DMS79 treated with DMSO at 0.1 percent for 48 hours (cell line): ENCODE data around the gene GNAO1.

ENCODE experiments used
- DNase-seq: peaks from one replicate; lab custom pipeline; 2025; lab: John Stamatoyannopoulos, UW

Gene GNAO1

DNA sequence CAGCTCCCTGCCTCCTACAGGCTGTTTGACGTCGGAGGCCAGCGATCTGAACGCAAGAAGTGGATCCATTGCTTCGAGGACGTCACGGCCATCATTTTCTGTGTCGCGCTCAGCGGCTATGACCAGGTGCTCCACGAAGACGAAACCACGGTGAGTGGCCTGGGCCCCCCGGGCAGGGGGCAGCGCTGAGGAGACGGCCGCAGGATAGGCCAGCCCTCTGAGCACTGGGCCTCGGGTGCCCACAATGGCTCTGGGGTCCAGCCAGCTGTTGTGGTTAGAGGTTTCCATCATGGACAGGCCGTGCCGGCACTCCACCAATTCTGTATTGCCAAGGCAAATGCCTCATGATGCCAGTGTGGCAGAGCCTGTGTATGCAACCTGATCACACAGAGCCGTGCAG, 145.4 kb downstream of the GNAO1 start:
- no peak for DNase-seq

DNA sequence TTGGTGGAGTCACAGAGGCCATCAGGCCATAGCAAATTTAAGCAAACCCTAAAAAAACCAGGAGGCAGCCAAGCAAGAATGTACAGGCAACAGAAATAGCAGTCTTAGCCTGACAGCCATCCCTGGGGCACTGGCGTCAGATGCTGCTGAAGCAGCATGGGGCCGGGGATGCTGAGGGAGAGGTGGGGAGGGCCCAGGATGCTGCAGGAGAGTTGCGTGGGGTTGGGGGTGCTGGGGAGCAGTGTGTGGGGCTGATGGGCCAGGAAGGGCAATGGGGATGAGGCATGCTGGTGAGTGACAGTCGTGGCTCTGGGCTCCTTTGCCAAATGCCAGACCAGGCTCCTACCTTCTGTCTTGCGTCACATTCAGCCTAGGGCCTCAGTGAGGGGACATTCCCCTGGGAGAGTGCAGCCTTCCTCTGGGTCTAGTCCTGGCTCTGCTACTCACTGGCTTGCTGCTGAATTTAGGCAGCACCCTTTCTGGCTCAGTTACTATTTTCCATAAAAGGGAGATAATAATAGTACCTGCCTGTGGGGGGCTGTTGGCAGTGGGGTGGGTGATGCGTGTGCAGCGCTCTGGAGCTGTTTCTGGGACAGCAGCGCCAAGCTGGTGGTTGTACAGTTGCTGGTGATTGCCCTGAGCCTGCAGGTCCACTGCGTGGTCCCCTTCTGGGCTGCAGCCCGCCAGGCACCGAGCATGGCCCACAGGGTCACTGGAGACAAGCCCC, 146.0 kb downstream of the GNAO1 start:
- no peak for DNase-seq

- no peak for DNase-seq
These were observed 146.6 kb downstream of the GNAO1 start for GRCh38 chr16:56337858-56338325.

GRCh38 chr16:56338566-56339318, 147.5 kb downstream of the GNAO1 start:
- no peak for DNase-seq

DNA sequence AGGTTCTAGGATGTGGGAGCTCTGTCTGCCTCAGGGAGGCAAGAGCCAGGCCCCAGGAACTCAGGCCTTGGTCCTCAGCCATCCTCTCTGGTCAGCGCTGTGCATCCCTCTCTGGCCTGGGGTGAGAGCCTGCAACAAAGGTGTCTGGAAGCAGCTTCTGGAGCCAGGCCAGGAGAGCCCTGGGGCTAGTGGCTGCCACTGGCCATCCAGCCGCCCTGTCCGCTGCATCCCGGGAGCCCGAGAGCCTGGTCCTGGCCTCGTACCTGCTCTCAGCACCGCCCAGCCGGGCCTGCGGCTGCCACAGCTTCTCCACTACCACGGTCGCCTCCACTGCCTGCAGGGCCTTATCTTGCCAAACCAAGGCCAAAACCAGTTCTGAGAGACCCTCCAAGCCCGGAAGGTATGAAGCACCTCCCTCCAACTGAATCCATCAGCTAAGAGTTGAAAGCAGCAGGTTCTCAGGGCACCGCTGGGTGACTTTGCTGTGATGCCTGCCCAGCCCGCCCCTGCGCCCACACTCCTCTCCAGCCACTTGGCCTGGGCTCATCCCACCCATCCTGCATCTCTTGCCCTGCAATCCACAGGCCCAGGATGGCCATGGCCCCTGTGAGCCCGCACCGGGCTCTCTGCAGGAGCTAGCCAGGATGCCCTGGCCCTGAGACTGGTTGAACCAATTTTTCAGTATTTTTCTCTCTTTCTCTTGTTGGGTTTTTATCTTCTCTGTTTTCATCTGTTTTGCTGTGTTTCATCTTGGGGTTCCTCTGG, 148.3 kb downstream of the GNAO1 start:
- no peak for DNase-seq

DNA sequence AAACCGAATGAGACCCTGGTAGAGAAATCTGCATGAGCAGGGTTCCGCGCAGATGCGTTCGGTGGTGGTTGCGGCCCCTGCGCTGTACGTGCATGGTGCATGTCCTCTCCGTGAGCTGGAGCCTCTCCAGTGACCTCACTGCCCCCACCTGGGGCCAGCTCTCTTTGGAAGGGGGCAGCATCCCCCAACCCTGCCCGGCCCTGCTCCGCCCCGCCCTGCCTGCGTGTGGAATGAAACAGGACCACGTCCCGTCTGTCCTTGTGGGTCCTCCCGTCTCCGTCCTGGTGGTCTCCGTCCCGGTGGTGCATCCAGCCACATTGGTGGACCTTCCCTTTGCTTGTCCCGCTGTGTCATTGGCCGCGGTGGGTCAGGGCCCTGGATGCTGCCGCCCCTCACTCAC, 149.1 kb downstream of the GNAO1 start:
- DNase-seq = no peak

GRCh38 chr16:56340864-56341365, 149.6 kb downstream of the GNAO1 start:
- DNase-seq = no peak

DNA sequence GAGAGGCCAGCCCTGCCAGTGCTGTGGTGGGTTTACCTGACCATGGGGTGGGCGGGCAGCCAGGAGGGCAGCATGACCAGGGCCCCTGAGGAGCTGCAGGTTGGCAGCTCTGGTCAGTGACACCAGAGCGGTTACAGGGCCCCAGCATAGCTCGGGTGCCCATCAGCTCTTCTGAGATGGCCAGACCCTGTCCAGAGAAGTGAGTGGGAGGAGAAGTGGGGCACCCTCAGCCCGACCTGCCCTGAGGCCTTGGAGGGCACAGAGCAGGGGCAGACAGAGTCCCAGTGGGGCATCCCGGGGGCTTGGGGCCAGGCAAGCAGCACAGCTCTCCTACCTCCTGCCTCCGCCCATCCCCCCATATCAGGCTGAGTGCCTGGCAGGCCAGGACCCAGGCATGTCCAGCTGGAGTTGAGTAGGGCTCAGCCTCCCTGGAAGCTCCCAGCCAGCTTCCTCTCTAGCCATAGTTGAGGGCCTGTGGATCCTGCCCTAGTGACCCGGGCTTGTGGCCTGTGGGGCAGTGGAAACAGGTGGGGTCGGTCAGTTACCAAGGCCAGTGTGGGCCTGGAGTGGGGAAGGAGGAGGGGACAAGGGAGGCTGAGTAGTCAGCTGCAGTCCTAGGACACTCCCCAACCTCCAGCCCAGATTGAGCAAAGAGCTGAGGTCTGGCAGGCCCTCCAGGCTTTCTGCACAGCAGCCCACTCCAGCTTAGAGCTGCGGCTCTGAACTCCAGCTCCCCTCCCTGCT, 150.5 kb downstream of the GNAO1 start:
- DNase-seq = no peak

- no peak for DNase-seq
These were observed 152.6 kb downstream of the GNAO1 start for GRCh38 chr16:56343661-56344517.

DNA sequence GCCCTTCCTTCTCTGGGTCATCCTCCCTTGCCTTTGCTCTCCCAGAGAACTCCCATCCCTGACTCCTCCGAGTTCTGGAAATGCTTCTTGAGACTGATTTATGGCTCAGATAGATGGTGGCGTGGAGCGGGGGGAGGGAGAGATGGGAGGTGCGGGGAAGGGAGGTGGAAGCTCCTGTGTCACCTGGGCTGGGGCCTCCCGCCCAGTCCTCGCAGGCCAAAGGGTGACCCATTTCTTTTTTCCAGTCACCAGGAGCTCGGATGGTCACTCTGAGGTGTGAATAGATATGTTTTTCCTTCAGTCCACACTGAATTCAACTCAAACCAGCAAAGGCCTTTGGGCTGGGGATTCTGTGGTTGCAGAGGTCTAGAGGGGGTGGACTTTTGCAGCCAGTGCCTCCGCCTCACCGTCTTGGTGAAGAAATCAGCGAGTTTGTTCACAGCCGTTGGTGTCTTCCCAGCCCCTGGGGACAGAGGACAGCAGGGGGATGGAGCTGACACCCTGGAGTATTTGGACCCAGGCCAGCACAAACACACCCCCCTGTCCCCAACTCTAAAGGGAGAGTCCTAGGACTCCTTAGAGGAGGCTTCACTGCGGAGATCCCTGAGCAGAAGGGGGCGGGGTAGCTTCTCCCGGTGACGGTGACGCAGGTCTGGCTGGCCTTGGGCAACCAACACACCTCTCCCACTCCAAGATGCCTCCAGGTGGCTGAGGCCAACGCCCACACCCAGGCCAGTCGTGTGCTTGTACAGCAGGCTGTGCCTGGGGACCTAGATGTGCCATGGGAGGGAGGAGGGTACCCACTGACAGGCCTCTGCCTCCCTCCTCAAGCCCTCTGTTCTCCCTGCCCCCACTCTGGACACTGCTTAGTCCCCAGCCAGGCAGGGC, 153.5 kb downstream of the GNAO1 start:
- no peak for DNase-seq

GRCh38 chr16:56345406-56346050, 154.2 kb downstream of the GNAO1 start:
- no peak for DNase-seq

DNA sequence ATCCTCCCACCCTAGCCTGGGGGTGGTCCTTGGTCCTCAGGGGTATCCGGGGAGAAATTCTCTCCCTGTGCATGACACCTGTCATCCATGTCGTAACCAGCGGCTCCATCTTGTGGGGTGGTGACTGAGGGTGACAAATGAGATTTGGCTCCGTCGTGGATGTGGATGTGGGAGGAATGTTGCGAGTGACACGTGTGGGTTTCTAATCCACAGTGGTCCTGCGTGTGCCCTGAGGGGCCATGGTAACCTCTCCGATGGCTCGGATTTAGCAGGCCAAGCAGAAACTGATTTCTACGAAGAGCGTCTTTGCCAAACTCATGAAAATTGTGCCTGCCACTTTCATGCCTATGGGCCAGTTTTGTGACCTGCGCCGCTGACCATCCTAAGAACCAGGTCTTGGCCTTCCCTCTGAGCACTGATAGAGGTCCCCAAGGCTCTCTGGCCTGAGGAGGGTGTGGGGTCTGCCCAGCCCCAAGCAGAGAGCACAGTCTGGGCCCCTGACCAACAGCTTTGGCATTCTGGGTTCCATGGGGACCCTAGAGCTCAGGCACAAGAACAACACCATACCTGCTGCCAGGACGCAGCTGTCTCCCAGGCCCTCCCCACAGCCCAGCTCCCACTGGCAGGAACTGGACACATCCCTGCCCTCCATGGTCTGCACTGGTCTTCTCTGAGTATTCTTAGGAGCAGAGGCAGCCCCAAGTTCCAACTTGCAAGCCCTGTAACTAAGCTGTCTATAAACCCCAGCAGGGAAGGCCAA, 155.0 kb downstream of the GNAO1 start:
- no peak for DNase-seq

DNA sequence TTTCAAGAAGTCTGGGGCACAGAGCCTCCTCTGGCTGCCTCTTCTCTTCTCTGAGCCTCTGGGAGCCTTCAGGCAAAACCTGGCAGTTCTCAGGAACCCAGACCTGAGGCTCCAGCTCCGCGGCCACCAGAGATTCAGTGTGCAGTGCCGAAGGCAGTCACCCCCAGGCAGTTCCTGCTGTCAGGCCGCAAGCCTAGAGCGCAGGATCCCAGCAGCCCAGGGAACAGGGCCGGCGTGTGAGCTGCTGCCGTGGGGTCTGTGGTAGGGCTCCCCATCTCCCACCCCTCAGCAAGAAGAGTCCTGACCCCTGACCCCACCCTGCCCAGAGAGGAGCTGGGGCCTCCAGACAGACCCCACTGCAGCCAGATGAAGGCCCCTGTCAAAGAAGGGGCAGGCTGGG, 155.9 kb downstream of the GNAO1 start:
- DNase-seq = no peak

DNA sequence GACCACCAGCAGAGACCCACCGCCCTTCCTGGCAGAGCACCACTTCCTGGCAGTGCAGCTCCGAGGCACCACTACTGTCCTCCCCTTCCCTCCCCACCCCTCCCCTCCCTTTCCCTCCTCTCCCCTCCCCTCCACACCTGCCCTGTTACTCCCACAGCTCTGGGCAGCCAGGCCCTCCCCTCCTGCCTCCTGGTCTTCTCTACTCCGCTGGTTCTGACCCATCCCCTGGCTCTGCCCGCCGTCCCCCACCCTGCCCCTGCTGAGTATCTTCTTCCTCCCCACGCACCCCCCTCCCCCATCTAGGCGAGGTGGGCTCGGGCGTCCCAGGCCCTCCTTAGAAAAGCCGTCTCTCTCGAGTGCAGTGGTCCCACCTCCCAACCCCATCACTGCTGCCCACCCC, 156.4 kb downstream of the GNAO1 start:
- no peak for DNase-seq

DNA sequence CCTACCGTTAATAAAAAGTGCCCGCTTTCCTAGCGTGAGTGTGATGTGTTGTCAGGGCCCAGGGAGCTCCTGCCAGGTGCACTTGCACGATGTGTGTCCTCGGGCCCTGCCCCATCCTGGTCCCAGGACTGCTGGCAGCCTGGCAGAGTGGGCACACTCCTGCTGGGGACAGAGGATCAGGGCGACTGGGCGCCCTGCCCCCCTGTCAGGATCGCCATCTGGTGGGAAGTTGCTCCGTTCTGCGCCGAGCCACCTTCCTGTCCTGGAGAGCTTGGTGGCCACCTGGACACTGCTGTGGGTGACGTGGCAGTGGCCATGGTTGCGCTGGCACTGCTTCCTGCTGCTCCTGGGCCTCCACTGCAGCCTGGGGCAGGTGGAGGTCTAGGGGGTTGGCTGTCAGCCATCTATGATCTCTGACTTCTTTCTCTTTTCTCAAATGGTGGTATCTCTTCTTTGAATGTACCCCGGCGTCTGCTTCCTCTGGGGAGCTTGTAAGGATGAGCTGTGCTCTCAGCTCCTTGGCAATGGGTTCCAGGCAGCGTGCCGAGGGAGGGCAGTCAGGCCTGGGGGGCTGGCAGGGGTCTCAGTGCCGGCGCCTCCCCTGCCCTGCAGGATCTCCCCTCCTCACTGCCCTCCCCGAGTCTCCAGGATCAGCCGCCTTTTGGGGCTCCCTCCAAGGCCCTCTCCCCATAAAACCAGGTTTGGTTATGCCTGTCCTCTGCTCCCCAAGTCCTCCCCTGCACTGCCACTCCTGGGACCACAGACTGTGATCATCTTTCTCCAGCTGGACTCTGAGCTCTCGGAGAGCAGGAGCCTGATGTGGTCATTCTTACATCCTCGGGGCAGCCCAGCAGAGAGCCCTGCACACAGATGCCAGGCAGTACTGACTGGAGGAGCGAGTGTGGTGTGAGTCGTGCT, 157.1 kb downstream of the GNAO1 start:
- no peak for DNase-seq

- DNase-seq = no peak
These were observed 157.8 kb downstream of the GNAO1 start for GRCh38 chr16:56349086-56349415.

GRCh38 chr16:56349711-56350161, 158.4 kb downstream of the GNAO1 start:
- DNase-seq = no peak
